Eye (tissue), 1 donor: ENCODE results near the gene PLCH1.

Experiments
- DNase-seq: peaks from one replicate; pipeline ENCODE4 v3.0.0-alpha.2; 2015

The PLCH1 gene

DNA sequence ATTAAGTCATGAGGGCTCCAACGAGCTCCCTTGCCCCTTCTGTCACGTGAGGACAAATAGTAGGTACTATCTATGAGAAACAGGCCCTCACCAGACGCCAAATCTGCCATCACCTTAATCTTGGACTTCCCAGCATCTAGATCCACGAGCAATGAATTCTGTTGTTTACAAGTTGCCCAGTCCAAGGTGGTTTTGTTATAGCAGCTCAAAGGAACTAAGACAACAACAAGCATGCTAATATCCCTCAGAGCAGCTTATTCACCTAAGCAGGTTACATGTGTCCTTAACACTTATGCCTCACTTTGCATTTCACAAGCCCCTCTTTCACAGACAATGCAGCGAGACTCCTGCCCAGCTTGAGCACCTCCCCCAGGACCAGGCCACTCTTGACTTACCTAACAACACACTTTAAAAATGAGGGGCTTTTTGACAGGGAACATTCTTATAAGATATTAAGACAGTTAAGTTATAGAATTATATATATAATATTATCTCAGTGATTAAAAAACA, 219.5 kb downstream of the PLCH1 start:
- no peak for DNase-seq

GRCh38 chr3:155520463-155520862, 224.4 kb downstream of the PLCH1 start:
- DNase-seq: no peak

GRCh38 chr3:155519078-155519477, 225.8 kb downstream of the PLCH1 start:
- peak; percentile 31 for DNase-seq

DNA sequence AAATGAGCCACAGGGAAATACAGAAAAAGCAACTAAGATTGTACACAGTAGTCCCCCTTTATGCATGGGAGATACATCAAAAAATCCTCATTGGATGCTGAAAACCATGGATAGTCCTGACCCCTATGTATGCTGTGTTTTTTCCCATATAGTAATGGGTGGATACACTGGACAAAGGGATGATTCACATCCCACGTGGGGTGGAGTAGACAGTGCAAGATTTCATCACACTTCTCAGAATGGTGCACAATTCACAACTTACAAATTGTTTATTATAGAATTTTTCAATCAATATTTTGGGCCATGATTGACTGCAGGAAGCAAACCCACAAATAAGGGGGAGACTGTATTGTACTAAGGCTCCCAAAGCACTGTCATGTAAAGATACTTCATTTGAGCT, 227.0 kb downstream of the PLCH1 start:
- DNase-seq: no peak

GRCh38 chr3:155516439-155516838, 228.4 kb downstream of the PLCH1 start:
- no peak for DNase-seq

- peak; percentile 3 for DNase-seq
Observed at GRCh38 chr3:155512867-155513261, 232.0 kb downstream of the PLCH1 start.

- no peak for DNase-seq
Observed at GRCh38 chr3:155512175-155512866, 232.6 kb downstream of the PLCH1 start.

GRCh38 chr3:155504682-155505081, 240.2 kb downstream of the PLCH1 start:
- no peak for DNase-seq

GRCh38 chr3:155502630-155503029, 242.2 kb downstream of the PLCH1 start:
- no peak for DNase-seq

- no peak for DNase-seq
Observed at GRCh38 chr3:155500194-155500818, 244.6 kb downstream of the PLCH1 start.

DNA sequence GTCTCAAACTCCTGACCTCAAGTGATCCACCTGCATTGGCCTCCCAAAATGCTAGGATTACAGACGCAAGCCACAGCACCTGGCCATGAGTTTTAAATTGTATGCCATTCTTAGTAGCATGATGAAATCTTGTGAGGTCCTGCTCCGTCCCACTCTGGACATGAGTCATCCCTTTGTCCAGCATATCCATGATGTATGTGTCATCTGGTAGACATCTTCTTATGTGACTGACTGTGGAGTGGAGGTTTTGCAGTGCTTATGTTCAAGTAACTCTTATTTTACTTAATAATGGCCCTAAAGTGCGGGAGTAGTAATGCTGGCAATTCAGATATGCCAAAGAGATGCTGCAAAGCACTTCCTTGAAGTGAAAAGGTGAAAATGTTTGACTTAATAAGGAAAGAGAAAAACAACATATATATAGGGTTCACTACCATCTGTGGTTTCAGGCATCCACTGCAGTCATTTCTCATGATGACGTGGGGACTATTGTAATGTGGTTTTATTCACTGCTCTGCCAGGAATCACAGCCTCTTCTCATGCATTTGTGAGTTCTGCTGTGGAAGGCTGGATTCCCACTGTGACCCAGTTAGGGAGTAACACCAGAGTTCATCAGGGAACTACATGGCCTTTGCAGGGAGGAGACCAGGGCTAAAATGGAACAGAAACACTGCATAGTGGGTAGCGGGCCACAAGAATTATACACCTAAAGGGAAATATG, 246.8 kb downstream of the PLCH1 start:
- no peak for DNase-seq

GRCh38 chr3:155496206-155496605, 248.7 kb downstream of the PLCH1 start:
- no peak for DNase-seq

DNA sequence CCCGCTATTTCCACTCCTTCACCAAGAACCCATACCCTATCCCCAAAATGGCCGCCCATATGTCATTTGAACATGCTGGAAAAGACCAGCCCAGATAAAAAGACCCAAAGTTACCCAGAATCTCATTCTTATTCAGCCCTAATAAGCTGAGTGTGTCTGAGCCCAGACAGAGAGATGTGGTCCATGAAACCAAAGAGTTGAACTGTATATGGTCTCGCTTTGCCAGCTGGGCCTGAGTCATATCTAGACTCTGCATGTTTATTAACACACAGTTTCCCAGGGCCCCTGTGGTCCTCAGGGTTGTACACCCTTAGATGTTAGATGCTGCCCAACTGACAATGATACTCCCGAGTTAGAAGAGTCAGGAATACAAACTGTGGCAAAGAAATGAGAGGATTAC, 249.5 kb downstream of the PLCH1 start:
- DNase-seq: no peak

GRCh38 chr3:155494332-155494731, 250.5 kb downstream of the PLCH1 start:
- DNase-seq: no peak

DNA sequence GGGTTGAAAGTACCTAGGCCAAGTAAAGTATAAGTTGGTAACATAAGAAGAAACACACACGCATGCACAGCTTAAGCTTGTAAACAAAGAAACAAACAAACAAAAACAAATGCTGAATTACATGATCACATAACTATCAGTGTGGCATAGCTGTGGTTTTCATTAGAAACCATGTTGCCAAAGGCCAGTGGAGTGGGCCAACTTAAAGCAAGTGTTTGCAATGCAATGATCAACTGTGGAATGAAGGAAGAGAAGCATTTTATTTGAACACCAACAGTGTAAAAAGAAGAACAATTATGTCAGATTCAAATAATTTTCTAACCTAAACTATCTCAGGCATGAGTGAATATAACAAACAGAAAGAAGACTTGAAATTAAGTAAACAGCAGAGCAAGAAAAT, 252.0 kb downstream of the PLCH1 start:
- no peak for DNase-seq

GRCh38 chr3:155491696-155492095, 253.2 kb downstream of the PLCH1 start:
- no peak for DNase-seq

DNA sequence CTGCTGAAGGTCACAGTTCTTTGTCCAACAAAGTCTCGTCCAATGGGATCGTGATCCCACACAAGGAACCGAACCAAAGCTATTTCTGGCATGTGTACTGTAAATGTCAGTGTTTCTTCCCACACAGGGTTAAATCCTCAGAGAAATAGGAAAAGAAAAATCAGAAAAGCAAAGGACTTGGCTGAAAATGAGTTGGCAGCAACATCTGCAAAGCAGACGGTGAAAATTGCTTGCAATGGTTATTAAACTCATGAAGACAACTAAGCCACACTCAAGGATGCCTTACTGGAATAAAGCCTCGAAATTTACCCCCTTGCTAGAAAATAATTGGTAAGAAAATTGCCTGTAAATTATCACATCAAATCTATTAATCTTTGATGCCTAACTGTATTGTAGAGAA, 256.2 kb downstream of the PLCH1 start:
- DNase-seq: no peak

DNA sequence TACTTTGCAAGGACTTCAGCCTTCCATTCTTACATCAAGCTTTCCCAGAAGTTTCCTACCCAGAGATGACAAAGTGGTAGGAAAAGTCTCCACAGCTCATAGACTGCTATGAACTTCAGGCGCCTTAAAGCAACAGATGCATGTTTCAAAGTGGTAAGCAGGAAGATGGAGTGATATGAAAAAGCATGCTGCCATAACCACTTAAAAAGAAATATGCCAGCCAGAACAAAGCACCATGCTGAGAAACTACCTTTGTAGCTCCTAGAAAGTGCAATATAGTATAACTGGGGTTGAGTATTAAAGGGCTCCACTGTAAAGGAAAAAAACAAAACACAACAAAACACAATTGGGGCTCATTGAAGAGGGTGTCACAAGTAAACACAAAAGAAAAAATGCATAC, 259.0 kb downstream of the PLCH1 start:
- DNase-seq: no peak

DNA sequence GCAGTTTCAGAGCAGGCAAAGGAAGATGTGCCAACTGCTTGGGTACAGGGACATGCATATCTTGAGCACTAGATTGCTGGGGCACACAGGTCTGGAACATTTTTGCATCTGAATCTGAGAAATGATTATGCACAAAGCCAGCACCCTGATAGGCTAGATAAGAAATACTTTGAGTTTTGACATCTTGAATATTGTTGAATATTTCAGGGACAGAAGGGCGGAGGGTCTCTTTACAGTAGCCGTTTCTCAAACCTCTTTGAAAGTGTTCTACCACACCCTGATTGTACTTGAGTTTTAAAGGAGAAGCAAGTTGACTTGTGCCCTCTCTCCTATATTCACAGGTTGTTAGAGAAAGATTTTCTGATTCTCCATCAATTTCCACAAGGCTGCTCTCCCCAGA, 263.3 kb downstream of the PLCH1 start:
- DNase-seq: no peak

DNA sequence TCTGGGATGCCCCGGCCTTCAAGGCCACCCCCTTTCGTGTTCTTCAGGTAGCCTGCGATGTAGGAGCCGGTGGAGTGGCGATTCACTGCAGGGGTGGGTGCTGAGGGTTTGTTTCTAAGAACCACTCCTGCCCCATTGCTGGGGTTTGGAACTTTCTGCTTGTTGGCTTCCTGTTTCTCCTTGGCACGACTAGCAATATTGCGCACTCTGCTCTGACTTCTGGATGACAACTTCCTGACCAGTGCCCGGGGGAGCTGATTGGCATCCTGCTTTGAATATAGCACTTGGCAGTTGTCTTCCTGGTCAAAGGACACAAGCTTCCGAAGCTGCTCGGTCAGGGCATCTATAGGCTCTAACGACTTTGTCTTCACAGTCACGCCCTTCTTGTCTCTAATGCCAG, 263.8 kb downstream of the PLCH1 start:
- no peak for DNase-seq

DNA sequence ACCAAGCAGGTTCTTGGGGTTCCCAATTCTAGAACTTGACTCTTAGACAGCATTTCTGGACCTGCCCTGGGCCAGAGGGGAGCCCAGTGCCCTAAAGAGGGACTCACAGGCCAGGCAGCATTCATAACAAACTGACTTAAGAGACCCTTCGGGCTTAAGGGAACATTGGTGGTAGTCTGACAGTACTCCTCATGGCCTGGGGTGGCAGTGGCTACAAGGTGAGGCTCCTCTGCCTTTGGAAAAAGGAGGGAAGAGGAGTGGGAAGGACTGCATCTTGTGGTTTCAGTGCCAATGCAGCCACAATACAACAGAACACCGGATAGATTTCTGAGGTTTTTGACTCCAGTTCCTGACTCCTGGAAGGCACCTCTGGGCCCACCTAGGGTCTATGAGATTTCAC, 279.2 kb downstream of the PLCH1 start:
- DNase-seq: no peak

- DNase-seq: no peak
Observed at GRCh38 chr3:155462672-155463071, 282.2 kb downstream of the PLCH1 start.

DNA sequence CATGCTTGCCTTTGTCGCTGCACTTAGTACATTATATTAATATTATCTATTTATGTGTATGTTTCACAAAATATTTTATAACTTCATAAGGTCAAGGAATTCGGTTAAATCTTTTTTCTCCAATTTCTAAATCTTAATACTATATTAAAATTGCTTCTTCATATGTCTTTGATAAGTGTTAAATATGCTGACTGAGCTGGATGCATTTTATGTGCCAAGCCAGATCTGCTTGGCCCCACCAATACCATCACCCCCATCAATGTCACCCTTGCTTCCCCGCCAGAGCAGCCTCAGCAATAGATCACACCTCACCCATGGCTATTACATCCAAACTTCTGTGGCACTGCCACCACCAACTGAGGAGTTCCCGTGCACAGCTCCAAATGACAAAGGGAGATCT, 287.3 kb downstream of the PLCH1 start:
- no peak for DNase-seq

DNA sequence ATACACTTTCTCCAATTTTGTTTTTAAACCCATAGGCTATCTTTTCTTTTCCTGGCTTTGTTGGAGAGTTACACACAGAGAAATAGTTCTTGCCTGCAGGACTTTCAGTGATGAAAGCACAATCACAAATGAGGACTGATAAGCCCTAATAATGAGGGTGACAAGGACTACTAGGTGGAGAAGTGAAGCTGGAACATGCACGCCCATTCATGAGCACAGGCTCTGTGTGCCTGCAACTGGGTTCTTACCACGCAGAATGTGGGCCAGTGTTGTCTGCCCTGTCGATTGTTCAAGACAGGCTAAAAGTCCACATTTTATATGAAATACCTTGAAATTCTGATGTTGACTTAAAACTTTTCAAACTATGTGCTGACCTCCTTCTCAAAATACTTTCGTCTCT, 289.1 kb downstream of the PLCH1 start:
- DNase-seq: no peak
